ENCODE measurements around the gene MTCH1. TPM values are rescaled to one million over a fixed set of nuclear protein-coding genes. Genes with fewer than 3 reads are reported as not detected.

Gene MTCH1
- total and polyA plus RNA-seq, 2 experiments from 2014 or later: 108 to 271 TPM

- TF ChIP-seq ZNF462 (CRISPR knock-in tag; IDR thresholded peaks at IDR 0.05): no peak
- no peak for TF ChIP-seq ZNF114 (CRISPR knock-in tag; IDR thresholded peaks at IDR 0.05)
- no peak for TF ChIP-seq EZH2phosphoT487 (IDR thresholded peaks at IDR 0.05; ENCODE audit: unreplicated experiment)
- TF ChIP-seq JUNB (IDR thresholded peaks at IDR 0.05; ENCODE audit: unreplicated experiment): no peak
- TF ChIP-seq POLR2AphosphoS5 (IDR thresholded peaks at IDR 0.05; ENCODE audit: low read depth): no peak
- TF ChIP-seq EZH2 (IDR thresholded peaks at IDR 0.05; ENCODE audit: low read depth, unreplicated experiment): no peak
These were observed 34.8 kb upstream of the MTCH1 start (continued) for GRCh38 chr6:37020812-37021211.

GRCh38 chr6:37020381-37020780 lies 34.4 kb upstream of the MTCH1 start:
- peak; percentile 83 for DNase-seq (ENCODE audit: low spot score)
- no peak overlapping the region; the same call in 2 of the 3 replicates for H3K4me3 Mint-ChIP-seq
- TF ChIP-seq NANOG (IDR thresholded peaks at IDR 0.05; ENCODE audit: borderline replicate concordance): no peak
- no peak for TF ChIP-seq ETS1 (IDR thresholded peaks at IDR 0.05)
- TF ChIP-seq EZH2 (IDR thresholded peaks at IDR 0.05; ENCODE audit: low read depth, unreplicated experiment): no peak
- no peak for TF ChIP-seq ZNF462 (CRISPR knock-in tag; IDR thresholded peaks at IDR 0.05)

More at GRCh38 chr6:37020381-37020780, 34.4 kb upstream of the MTCH1 start:
- Histone ChIP-seq H3K27me3 (ENCODE audit: insufficient read depth) (no peaks in the 10 kb centered on the region), H3K4me2 (no peak overlapping the region), H3K27ac (ENCODE audit: low read depth) (no peak overlapping the region), H4K20me1 (replicated peaks; ENCODE audit: insufficient read depth) (no peaks in the 10 kb centered on the region), H3K4me1 (ENCODE audit: insufficient read depth) (no peaks in the 10 kb centered on the region; the same call in 1 of the 2 replicates), H3F3A (replicated peaks; ENCODE audit: low read depth) (0 out of 2 replicates have a peak, but pooled peaks cover 6% of the 10 kb centered on the region), H3K36me3 (ENCODE audit: insufficient read depth) (no peaks in the 10 kb centered on the region), H3K79me2 (replicated peaks; ENCODE audit: insufficient read depth) (no peaks in the 10 kb centered on the region), H3K4me3 (no peak overlapping the region), H3K9me2 (ENCODE audit: insufficient read depth) (no peaks in the 10 kb centered on the region), H2AFZ (no peak overlapping the region; the same call in 1 of the 2 replicates)
- Mint-ChIP-seq H3K27ac (no peak overlapping the region; the same call in 1 of the 2 replicates), H3K27me3 (ENCODE audit: insufficient read depth, low read depth, poor library complexity) (peaks cover 9% of the 10 kb centered on the region), H3K36me3 (ENCODE audit: low read depth) (no peaks in the 10 kb centered on the region), H3K4me1 (peaks cover 28% of the 10 kb centered on the region), H3K9me3 (no peaks in the 10 kb centered on the region)
- ATAC-seq: peak; percentile 43
